SU-DHL-6 (cell line): ENCODE data around the gene WDCP.

ENCODE experiments used
- EZH2phosphoT487 ChIP-seq: fragments of 200-600 bp; sonication (generic), shearing (Covaris generic); conservative IDR thresholded peaks from 2 replicates; pipeline ENCODE4 v1.6.1; 2018; ENCODE audit warnings: mild to moderate bottlenecking, antibody characterized with exemption, low read length, moderate library complexity, mixed read lengths
- TF ChIP-seq, protein P1 (sequence below): fragments of 200-600 bp; sonication (generic); IDR thresholded peaks from one replicate; pipeline ENCODE4 v1.5.1; 2017; ENCODE audit warnings: antibody characterized with exemption, mild to moderate bottlenecking, low read length, moderate library complexity; ENCODE audit not compliant: insufficient read depth, poor library complexity, severe bottlenecking

DNA sequence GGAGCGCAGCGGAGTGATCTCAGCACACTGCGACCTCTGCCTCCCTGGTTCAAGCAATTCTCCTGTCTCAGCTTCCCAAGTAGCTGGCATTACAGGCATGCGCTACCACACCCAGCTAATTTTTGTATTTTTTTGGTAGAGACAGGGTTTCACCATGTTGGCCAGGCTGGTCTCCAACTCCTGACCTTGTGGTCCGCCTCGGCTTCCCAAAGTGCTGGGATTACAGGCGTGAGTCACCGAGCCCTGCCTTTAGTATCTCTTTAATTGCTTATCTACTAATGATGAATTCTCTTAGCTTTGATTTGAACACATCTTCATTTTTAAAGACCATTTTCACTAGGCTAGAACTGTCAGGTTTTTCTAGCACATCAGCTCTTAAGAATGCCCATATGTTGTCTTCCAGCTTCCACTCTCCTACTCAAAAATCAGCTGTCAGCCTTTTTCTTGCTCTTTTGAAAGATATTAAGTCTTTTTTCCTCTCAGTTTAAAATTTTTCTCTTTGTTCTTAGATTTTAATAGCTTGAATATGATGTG is 53.4 kb downstream of the WDCP start:
- TF ChIP-seq, protein P1, sequence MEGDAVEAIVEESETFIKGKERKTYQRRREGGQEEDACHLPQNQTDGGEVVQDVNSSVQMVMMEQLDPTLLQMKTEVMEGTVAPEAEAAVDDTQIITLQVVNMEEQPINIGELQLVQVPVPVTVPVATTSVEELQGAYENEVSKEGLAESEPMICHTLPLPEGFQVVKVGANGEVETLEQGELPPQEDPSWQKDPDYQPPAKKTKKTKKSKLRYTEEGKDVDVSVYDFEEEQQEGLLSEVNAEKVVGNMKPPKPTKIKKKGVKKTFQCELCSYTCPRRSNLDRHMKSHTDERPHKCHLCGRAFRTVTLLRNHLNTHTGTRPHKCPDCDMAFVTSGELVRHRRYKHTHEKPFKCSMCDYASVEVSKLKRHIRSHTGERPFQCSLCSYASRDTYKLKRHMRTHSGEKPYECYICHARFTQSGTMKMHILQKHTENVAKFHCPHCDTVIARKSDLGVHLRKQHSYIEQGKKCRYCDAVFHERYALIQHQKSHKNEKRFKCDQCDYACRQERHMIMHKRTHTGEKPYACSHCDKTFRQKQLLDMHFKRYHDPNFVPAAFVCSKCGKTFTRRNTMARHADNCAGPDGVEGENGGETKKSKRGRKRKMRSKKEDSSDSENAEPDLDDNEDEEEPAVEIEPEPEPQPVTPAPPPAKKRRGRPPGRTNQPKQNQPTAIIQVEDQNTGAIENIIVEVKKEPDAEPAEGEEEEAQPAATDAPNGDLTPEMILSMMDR = no peak
- no peak for TF ChIP-seq EZH2phosphoT487
